GM12801 (cell line): ENCODE results near the gene YOD1.

Experiments used
- CTCF ChIP-seq: IDR thresholded peaks from one replicate; pipeline ENCODE4 v1.5.1; 2011; ENCODE audit warnings: control low read depth; ENCODE audit not compliant: insufficient read length; ENCODE audit errors: extremely low read depth

Gene YOD1

GRCh38 chr1:207069858-207070506, 19.0 kb upstream of the YOD1 start:
- no peak for TF ChIP-seq CTCF

GRCh38 chr1:207069061-207069460, 18.1 kb upstream of the YOD1 start:
- TF ChIP-seq CTCF, result no peak

GRCh38 chr1:207067665-207068064, 16.7 kb upstream of the YOD1 start:
- TF ChIP-seq CTCF, result no peak

- TF ChIP-seq CTCF, result no peak
Observed at GRCh38 chr1:207067185-207067584, 16.2 kb upstream of the YOD1 start.

GRCh38 chr1:207064561-207064960, 13.6 kb upstream of the YOD1 start:
- TF ChIP-seq CTCF, result no peak

GRCh38 chr1:207063014-207063413, 12.0 kb upstream of the YOD1 start:
- no peak for TF ChIP-seq CTCF

- no peak for TF ChIP-seq CTCF
Observed at GRCh38 chr1:207062058-207062457, 11.1 kb upstream of the YOD1 start.
